Panc1 (cell line): ENCODE results near the gene FUOM. TPM values are rescaled to one million over a fixed set of nuclear protein-coding genes. Genes with fewer than 3 reads are reported as not detected.

Experiments
- ATAC-seq: fragments of 200-7000 bp; cut with Tn5 transposase; 2 replicates; pipeline ENCODE4 v1.9.1; 2020; ENCODE audit warnings: mild to moderate bottlenecking, moderate library complexity
- BruUV-seq: library from RNA; stranded (reverse); fragments of 400-500 nt; replicated peaks from 2 replicates; lab custom pipeline; 2021; lab: Mats Ljungman, UMichigan
- CTCF ChIA-PET: fragments of 300-600 bp; sonication (Branson Sonifier 250); formaldehyde crosslinking; loops from one replicate; lab custom pipeline; 2022; ENCODE audit warnings: antibody characterized with exemption; lab: Charles Lee
- POLR2A ChIA-PET: fragments of 300-600 bp; sonication (Branson Sonifier 250); formaldehyde crosslinking; loops from one replicate; lab custom pipeline; 2022; ENCODE audit warnings: antibody characterized with exemption; lab: Charles Lee
- DNase-seq: peaks from one replicate; pipeline ENCODE4 v3.0.0-alpha.2; 2010; ENCODE audit warnings: low read depth, low spot score
- H3K27ac ChIP-seq: 2 replicates; pipeline ENCODE4 v1.5.1; 2011; ENCODE audit warnings: mild to moderate bottlenecking, low read length, inconsistent platforms
- H3K27me3 ChIP-seq: fragments of 200-500 bp; sonication (Bioruptor generic); 2 replicates; pipeline ENCODE4 v1.6.0; 2014; ENCODE audit warnings: low read length, inconsistent platforms; ENCODE audit not compliant: control insufficient read depth, insufficient read depth
- H3K36me3 ChIP-seq: fragments of 200-500 bp; sonication (Bioruptor generic); 2 replicates; pipeline ENCODE4 v1.5.1; 2014; ENCODE audit warnings: inconsistent platforms, mild to moderate bottlenecking, low read length, moderate library complexity; ENCODE audit not compliant: control insufficient read depth, insufficient read depth
- H3K4me1 ChIP-seq: 2 replicates; pipeline ENCODE4 v1.5.1; 2011; ENCODE audit warnings: inconsistent platforms, mild to moderate bottlenecking, low read length, moderate library complexity; ENCODE audit not compliant: control insufficient read depth, insufficient read depth
- H3K4me3 ChIP-seq, 2 experiments: 2 replicates each; pipeline ENCODE4 v1.5.1; 2011 to 2012; ENCODE audit warnings: low read depth in 2 of 2, low read length in 2 of 2, mild to moderate bottlenecking in 2 of 2, inconsistent platforms in 1 of 2, moderate library complexity in 1 of 2
- H3K9me3 ChIP-seq: fragments of 200-500 bp; sonication (Bioruptor generic); 2 replicates; pipeline ENCODE4 v1.5.1; 2014; ENCODE audit warnings: low read depth, mild to moderate bottlenecking, inconsistent platforms, low read length, moderate library complexity; ENCODE audit not compliant: control insufficient read depth, insufficient read depth
- CTCF ChIP-seq: fragments of 450-650 bp; IDR thresholded peaks from 2 replicates; pipeline ENCODE4 v1.5.1; 2017; ENCODE audit warnings: mild to moderate bottlenecking
- POLR2AphosphoS5 ChIP-seq: IDR thresholded peaks from 2 replicates; pipeline ENCODE4 v1.6.1; 2012; ENCODE audit warnings: mild to moderate bottlenecking, low read depth, low read length, moderate library complexity
- REST ChIP-seq, 2 experiments: IDR thresholded peaks; 2 replicates each; pipeline ENCODE4 v1.6.1; 2011 to 2012; ENCODE audit warnings: low read depth in 2 of 2, control low read depth in 1 of 2, low read length in 1 of 2, mild to moderate bottlenecking in 1 of 2, moderate library complexity in 1 of 2; ENCODE audit not compliant: insufficient read depth in 1 of 2
- SIN3A ChIP-seq: IDR thresholded peaks from 2 replicates; pipeline ENCODE4 v1.6.1; 2012; ENCODE audit warnings: low read depth, mild to moderate bottlenecking, low read length, moderate library complexity, borderline replicate concordance; ENCODE audit not compliant: insufficient read depth
- TCF7L2 ChIP-seq: IDR thresholded peaks from 2 replicates; pipeline ENCODE4 v1.6.1; 2011; ENCODE audit warnings: mild to moderate bottlenecking, low read depth, low read length, inconsistent platforms
- in situ Hi-C: cut with HindIII; loops from 2 replicates; pipeline ENCODE4 v1.10.0; 2016; ENCODE audit warnings: low sequenced_read_pairs, low pct_unique_long_range_greater_than_20kb
- intact Hi-C: fragments of 100-400 bp; cut with micrococcal nuclease; formaldehyde crosslinking; loops from one replicate; pipeline ENCODE4 v1.10.0; 2022; ENCODE audit not compliant: unreplicated experiment
- total RNA-seq: library from RNA; stranded (reverse); gene quantifications from one replicate; pipeline ENCODE4 v1.2.1, GENCODE V29; 2021; ENCODE audit not compliant: unreplicated experiment

FUOM gene
- total RNA-seq, 1 experiment from 2014 or later: 39.6 TPM

- H3K9me3 ChIP-seq: no peaks in the 10 kb centered on the region
- H3K4me3 ChIP-seq: no peak overlapping the region
- ATAC-seq (peak; percentile 13; the same call in 1 of the 2 replicates), DNase-seq (no peak)
- intact Hi-C loops: no loop called here
- POLR2A ChIA-PET: no interaction called here
- CTCF ChIA-PET: no interaction called here
- no peaks in the 10 kb centered on the region for H3K27me3 ChIP-seq
- H3K36me3 ChIP-seq: peaks cover 4% of the 10 kb centered on the region; the same call in 1 of the 2 replicates
- no peaks in the 10 kb centered on the region for H3K4me1 ChIP-seq
- no peak overlapping the region for H3K27ac ChIP-seq
- TF ChIP-seq TCF7L2 (no peak), REST (IDR thresholded peaks at IDR 0.05; ENCODE audit: insufficient read depth in 1 of 2, low read depth in 2 of 2, low read length in 1 of 2) (no peak), POLR2AphosphoS5 (no peak), SIN3A (no peak), CTCF (no peak)
- in situ Hi-C loops: no loop called here
- BruUV-seq: no TSS peak
Measured at GRCh38 chr10:133401500-133401899, 43.7 kb upstream of the FUOM start.

- TF ChIP-seq SIN3A (no peak), REST (IDR thresholded peaks at IDR 0.05; ENCODE audit: insufficient read depth in 1 of 2, low read depth in 2 of 2, low read length in 1 of 2) (no peak), CTCF (no peak), POLR2AphosphoS5 (no peak), TCF7L2 (no peak)
- Histone ChIP-seq H3K36me3 (peaks cover 7% of the 10 kb centered on the region; the same call in 1 of the 2 replicates), H3K27me3 (no peaks in the 10 kb centered on the region), H3K9me3 (no peaks in the 10 kb centered on the region), H3K27ac (no peak overlapping the region), H3K4me1 (no peaks in the 10 kb centered on the region; the same call in 1 of the 2 replicates), H3K4me3 (no peak overlapping the region)
- DNase-seq (no peak), ATAC-seq (no peak; the same call in 1 of the 2 replicates)
- intact Hi-C loops (no loop called here), in situ Hi-C loops (no loop called here)
- POLR2A ChIA-PET: no interaction called here
- BruUV-seq: TSS peak; percentile 27
- CTCF ChIA-PET: no interaction called here
Measured at GRCh38 chr10:133400624-133401424, 43.0 kb upstream of the FUOM start.
